SK-N-SH (cell line): Measurements from ENCODE around the gene MYO1D.

Source experiments
- CTCF ChIP-seq: fragments of 200-600 bp; sonication (generic); IDR thresholded peaks from 2 replicates; pipeline ENCODE4 v1.6.1; 2017; ENCODE audit warnings: antibody characterized with exemption, mild to moderate bottlenecking, moderate library complexity
- EP300 ChIP-seq, 2 experiments: IDR thresholded peaks; 2 replicates each; pipeline versions ENCODE4 v1.4.0 to v1.6.1; 2012; ENCODE audit warnings: borderline replicate concordance in 1 of 2, low read depth in 1 of 2, low read length in 1 of 2
- JUND ChIP-seq: IDR thresholded peaks from 2 replicates; pipeline ENCODE4 v1.4.0; 2012
- MAX ChIP-seq: IDR thresholded peaks from 2 replicates; pipeline ENCODE4 v1.4.0; 2012; ENCODE audit warnings: low read depth
- POLR2AphosphoS5 ChIP-seq: IDR thresholded peaks from 2 replicates; pipeline ENCODE4 v1.6.1; 2012; ENCODE audit warnings: low read depth, low read length
- REST ChIP-seq: IDR thresholded peaks from 2 replicates; pipeline ENCODE4 v1.6.1; 2012; ENCODE audit warnings: mild to moderate bottlenecking, low read depth, low read length, moderate library complexity
- RFX5 ChIP-seq: IDR thresholded peaks from 2 replicates; pipeline ENCODE4 v1.6.1; 2012; ENCODE audit warnings: mild to moderate bottlenecking, improper control_type of control experiment, low read length
- SIN3A ChIP-seq: IDR thresholded peaks from 2 replicates; pipeline ENCODE4 v1.6.1; 2012; ENCODE audit warnings: low read depth, mild to moderate bottlenecking, low read length, moderate library complexity, borderline replicate concordance
- TAF1 ChIP-seq: IDR thresholded peaks from 2 replicates; pipeline ENCODE4 v1.6.1; 2012; ENCODE audit warnings: low read depth, mild to moderate bottlenecking, low read length, moderate library complexity, borderline replicate concordance
- USF2 ChIP-seq: fragments of 150-350 bp; IDR thresholded peaks from 2 replicates; pipeline ENCODE4 v1.6.1; 2017; ENCODE audit warnings: antibody characterized with exemption, low read length, low read depth, borderline replicate concordance
- ZBTB33 ChIP-seq: IDR thresholded peaks from 2 replicates; pipeline ENCODE4 v1.4.0; 2012; ENCODE audit warnings: low read depth, borderline replicate concordance

GRCh38 chr17:32525122-32525521 is 351.8 kb downstream of the MYO1D start:
- no peak for TF ChIP-seq TAF1
- TF ChIP-seq CTCF: no peak
- no peak for TF ChIP-seq POLR2AphosphoS5
- TF ChIP-seq USF2: no peak
- no peak for TF ChIP-seq JUND
- TF ChIP-seq MAX: peak; percentile 78
- TF ChIP-seq RFX5: no peak
- no peak for TF ChIP-seq REST
- no peak for TF ChIP-seq SIN3A
- TF ChIP-seq EP300 (IDR thresholded peaks at IDR 0.05; ENCODE audit: borderline replicate concordance in 1 of 2, low read depth in 1 of 2, low read length in 1 of 2): no peak
- TF ChIP-seq ZBTB33: no peak
